ENCODE measurements around the gene RASSF8. TPM values are rescaled to one million over a fixed set of nuclear protein-coding genes. Genes with fewer than 3 reads are reported as not detected.

RASSF8 gene
- total RNA-seq, 4 donors from 2014 or later: 32.0 to 79.5 (median 50.8) TPM

DNA sequence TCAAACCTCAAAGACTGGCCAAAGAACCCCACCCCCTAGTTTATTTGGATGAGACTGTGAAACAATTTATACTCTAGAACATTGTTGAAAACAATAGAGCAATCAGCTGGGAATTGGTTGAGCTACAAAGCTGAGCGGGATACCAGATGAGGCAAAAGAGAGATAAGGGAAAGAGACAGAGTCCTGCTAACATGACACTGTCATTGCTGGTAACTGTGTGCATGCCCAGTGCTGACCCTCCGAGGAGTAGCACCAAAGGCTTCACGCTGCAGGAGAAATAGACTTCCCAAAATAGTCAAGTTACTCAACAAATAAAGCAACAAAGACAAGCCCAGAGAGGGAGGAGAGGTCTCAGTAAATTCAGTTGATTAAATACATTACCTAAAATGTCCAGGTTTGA, 63.6 kb downstream of the RASSF8 start:
- no peak for TF ChIP-seq CTCF (IDR thresholded peaks at IDR 0.05)
- DNase-seq (ENCODE audit: low spot score) (no peak), ATAC-seq (ENCODE audit: low FRiP score) (no peak)

DNA sequence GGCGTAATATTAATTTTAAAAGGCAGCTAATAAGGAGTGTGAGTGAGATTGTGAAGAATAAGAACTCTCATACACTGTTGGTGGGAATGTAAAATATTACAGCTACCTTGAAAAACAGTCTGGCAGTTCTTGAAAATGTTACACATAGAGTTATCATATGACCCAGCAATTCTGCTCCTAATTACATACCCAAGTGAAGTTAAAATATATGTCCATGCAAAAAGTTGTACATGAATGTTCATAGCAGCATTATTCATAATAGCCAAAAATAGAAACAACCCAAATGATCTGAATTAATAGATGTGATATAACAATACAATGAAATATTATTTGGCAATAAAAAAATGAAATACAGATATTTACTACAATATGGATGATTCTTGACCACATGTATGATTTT, 68.2 kb downstream of the RASSF8 start:
- ATAC-seq (ENCODE audit: low FRiP score) (no peak), DNase-seq (ENCODE audit: low spot score) (no peak)
- TF ChIP-seq CTCF (IDR thresholded peaks at IDR 0.05): no peak

DNA sequence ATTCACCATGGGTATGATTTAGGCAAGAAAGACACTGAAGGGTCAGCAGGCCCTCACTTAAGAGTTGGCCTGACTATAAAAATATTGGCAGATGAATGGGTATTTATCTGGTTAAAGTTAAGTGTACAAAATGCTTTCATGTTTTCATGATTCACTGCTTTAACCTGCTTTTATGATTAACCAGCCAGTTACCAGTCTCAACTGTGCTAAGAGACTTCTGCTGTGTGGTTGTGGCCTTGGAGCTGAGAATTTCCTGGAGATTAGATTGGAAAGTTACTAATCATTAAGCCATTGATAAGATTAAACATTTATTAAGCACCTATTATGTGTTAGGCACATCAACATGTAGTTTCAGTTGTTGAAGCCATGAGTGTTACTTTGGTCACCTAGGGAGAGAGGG, 68.9 kb downstream of the RASSF8 start:
- ATAC-seq (ENCODE audit: low FRiP score) (no peak), DNase-seq (ENCODE audit: low spot score) (no peak)
- no peak for TF ChIP-seq CTCF (IDR thresholded peaks at IDR 0.05)

DNA sequence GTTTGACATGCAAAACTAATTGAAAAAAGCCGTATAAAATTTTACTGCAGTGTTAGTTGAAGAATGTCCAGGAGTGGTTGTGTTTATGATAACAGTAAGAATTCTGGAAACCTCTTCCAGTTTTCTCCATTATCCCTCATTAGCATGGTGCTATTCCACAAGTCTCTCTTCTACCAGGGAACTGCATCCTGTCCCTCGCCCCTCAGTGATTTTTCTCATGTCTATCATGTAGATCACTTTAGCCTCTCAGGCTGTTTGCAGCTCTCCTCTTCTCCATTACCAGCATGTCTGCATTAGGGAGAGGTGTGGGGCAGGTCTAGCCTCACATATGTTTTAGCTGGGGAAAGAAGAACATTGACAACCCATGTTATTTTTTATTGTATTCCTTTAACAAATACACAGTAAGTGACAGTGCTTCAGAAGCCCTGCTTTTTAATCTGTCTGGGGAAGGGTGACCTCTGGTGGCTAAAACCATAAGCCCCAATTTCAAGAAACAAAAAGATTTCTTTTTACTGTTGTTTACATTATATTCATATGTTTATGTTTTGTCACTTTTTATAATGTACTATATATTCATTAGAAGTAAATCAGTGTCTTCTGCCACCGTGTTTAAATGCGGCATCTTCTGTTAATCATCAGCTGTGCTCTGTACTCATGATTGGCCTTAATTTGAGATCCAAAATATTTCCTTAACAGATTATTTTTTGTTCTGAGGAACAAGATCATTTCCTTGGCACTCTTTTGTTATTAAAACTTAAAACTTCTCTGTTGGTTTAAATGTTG, 70.7 kb downstream of the RASSF8 start:
- peak; percentile 33 for ATAC-seq (ENCODE audit: low FRiP score)
- TF ChIP-seq CTCF (IDR thresholded peaks at IDR 0.05): peak in 1 of 3 donors; percentile 12
- DNase-seq (ENCODE audit: low spot score): no peak

DNA sequence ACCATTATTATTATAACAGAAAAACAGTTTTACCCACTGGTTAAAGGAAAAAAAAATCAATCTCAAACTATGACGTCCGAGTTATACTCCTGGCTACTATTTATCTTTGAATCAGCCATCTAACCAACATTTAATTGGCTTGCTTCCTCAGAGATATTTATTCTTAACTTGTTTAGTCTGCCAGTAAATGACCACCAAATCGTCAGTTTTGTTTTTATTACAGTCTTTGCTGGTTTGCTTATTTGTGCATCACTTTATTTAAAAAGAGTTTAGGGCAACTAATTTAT, 71.2 kb downstream of the RASSF8 start:
- no peak for TF ChIP-seq CTCF (IDR thresholded peaks at IDR 0.05)
- no peak for DNase-seq (ENCODE audit: low spot score)
- no peak for ATAC-seq (ENCODE audit: low FRiP score)

- no peak for DNase-seq (ENCODE audit: low spot score)
- TF ChIP-seq CTCF (IDR thresholded peaks at IDR 0.05): no peak
- ATAC-seq (ENCODE audit: low FRiP score): no peak
Measured at GRCh38 chr12:26030371-26030770, 71.9 kb downstream of the RASSF8 start.

DNA sequence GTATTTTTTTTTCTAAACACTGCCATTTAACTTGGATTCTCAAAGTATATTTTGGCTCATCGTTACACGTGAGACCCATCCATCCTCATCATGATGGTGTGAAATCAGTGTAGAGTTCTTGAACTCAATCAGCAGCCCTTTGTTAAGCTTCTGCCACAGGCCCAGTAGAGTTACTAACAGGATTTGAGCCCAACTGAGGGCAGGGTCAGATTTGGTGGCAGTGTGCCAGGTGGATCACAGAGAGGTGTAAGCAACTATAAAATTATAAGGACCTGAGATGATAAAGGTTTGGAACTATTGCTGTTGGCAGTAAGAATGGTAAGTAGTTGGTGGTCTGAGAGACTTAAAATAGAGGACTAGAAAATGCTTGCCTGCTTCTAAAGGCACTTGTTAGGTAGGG, 72.8 kb downstream of the RASSF8 start:
- no peak for ATAC-seq (ENCODE audit: low FRiP score)
- no peak for TF ChIP-seq CTCF (IDR thresholded peaks at IDR 0.05)
- DNase-seq (ENCODE audit: low spot score): no peak

All from omental fat pad (tissue), 4 donors.